Right lobe of liver (tissue), 6 donors: ENCODE results near the gene MIGA1. TPM values are rescaled to one million over a fixed set of nuclear protein-coding genes. Genes with fewer than 3 reads are reported as not detected.
"Not testable (repeated sequence)": the region's sequence is repeated elsewhere in the genome, so short reads cannot be mapped to it uniquely, and the experiment has no call there.

ENCODE experiments used
- ATAC-seq, 4 donors: fragments of 200-7000 bp; cut with Tn5 transposase; one replicate each; pipeline ENCODE4 v1.9.1; 2020; ENCODE audit warnings: mild to moderate bottlenecking in 4 of 4, moderate library complexity in 4 of 4
- DNase-seq, 3 donors: peaks; one replicate each; pipeline ENCODE4 v3.0.0-alpha.2; 2020
- H3K27ac ChIP-seq, 3 donors: fragments of 200-600 bp; one replicate each; pipeline ENCODE4 v1.8.0; 2022
- H3K27me3 ChIP-seq, 2 donors: fragments of 200-600 bp; one replicate each; pipeline ENCODE4 v1.8.0; 2022
- H3K36me3 ChIP-seq, 4 donors: fragments of 200-600 bp; sonication (generic) in 1 of 4; one replicate each; pipeline versions ENCODE4 v1.5.1 to v1.8.0; 2017 to 2022; ENCODE audit warnings: control low read depth in 1 of 4
- H3K4me1 ChIP-seq, 4 donors: fragments of 200-600 bp; sonication (generic) in 1 of 4; one replicate each; pipeline versions ENCODE4 v1.5.1 to v1.8.0; 2017 to 2022; ENCODE audit warnings: control low read depth in 1 of 4
- H3K4me3 ChIP-seq, 3 donors: fragments of 200-600 bp; one replicate each; pipeline ENCODE4 v1.8.0; 2022
- H3K9me3 ChIP-seq, 4 donors: fragments of 200-600 bp; sonication (generic) in 1 of 4; one replicate each; pipeline versions ENCODE4 v1.5.1 to v1.8.0; 2017 to 2022; ENCODE audit warnings: control low read depth in 1 of 4
- POLR2A ChIP-seq: fragments of 450-650 bp; IDR thresholded peaks from one replicate; pipeline ENCODE4 v1.6.1; 2017; ENCODE audit warnings: antibody characterized with exemption, mild to moderate bottlenecking
- WGBS: methylation state at CpG from one replicate; pipeline ENCODE4 v1.1.6; 2018; ENCODE audit warnings: low coverage, low lambda C conversion rate; ENCODE audit not compliant: insufficient coverage; ENCODE audit errors: missing lambda C conversion rate; 5-methylcytosine and 5-hydroxymethylcytosine counted together
- intact Hi-C, 2 donors: fragments of 100-400 bp; cut with DNase I; formaldehyde crosslinking; loops; one replicate each; pipeline versions ENCODE4 v1.11.2 to v1.14.1; 2022
- total RNA-seq, 6 experiments: library from RNA; depleted of rRNA in 2 of 6; stranded (reverse); fragments of >200 nt in 2 of 6; fragmentation: NEBNext Ultra II Directional in 3 of 6; extraction: Animal tissue kit (Norgen Biotek cat#: 25700) in 3 of 6; gene quantifications; one replicate each; pipeline versions ENCODE4 v1.1.0 to v1.2.4, GENCODE V29; 2016 to 2023
- TF ChIP-seq, protein P1 (sequence below), 4 donors: fragments of 200-600 bp in 3 of 4; fragments of 450-650 bp in 1 of 4; IDR thresholded peaks; one replicate each; pipeline versions ENCODE4 v1.5.1 to v1.8.0; 2016 to 2022; ENCODE audit warnings: antibody characterized with exemption in 4 of 4, mild to moderate bottlenecking in 2 of 4
- donor health status: DM: no; HTN: yes; CAD: no.
- donor health status: DM: no; HTN: no; CAD: no.
- donor health status: DM: no; HTN: no; CAD: no.
- donor health status: DM: no; HTN: yes; CAD: no.
- donor health status: DM: no; HTN: yes; CAD: no.

The MIGA1 gene
- total RNA-seq, 6 experiments from 2014 or later, result 7.7 to 12.2 (median 8.8) TPM

DNA sequence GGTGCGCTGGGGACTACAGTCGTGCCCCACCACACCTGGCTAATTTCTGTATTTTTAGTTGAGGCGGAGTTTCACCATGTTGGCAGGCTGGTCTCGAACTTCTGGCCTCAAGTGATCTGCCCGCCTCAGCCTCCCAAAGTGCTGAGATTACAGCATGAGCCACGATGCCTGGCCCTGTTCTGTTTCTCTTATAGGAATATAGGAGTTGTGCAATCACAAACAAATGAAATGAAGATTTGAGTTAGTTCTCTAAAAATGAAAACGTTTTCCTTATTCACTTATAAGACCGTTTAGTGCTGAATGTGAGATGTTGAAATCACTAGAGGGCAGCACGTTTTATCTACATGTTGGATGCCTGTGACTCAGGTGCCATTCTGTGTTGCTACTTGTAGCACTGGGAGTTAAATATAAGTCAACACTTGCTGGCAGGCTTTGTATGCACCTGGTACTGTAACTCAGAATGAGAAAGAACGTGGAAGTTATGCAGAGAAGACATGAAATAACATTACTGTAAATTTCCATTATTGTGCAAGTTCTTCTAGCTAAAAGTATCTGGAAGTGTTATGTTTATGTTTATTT lies 45.8 kb downstream of the MIGA1 start:
- no peak overlapping the region for H3K27ac ChIP-seq
- intact Hi-C loops, result no loop called here
- WGBS, result 40% methylated on average over 7 of the region's 10 CpGs

DNA sequence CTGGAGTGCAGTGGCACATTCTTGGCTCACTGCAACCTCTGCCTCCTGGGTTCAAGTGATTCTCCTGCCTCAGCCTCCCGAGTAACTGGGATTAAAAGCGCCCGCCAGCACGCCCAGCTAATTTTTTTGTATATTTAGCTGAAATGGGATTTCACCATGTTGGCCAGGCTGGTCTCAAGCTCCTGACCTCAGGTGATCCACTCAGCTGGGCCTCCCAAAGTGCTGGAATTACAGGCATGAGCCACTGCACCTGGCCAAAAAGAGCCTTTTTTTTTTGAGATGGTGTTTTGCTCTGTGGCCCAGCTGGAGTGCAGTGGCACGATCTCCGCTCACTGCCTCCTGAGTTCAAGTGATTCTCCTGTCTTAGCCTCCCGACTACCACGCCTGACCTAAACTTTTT lies 47.4 kb downstream of the MIGA1 start:
- H3K4me3 ChIP-seq, H3K4me1 ChIP-seq, ATAC-seq, DNase-seq, H3K36me3 ChIP-seq, intact Hi-C loops, H3K9me3 ChIP-seq, H3K27me3 ChIP-seq, H3K27ac ChIP-seq: not testable (repeated sequence)
- WGBS, result 97% methylated on average over 5 of the region's 8 CpGs

More for the DNA sequence above, 45.8 kb downstream of the MIGA1 start:
- Histone ChIP-seq H3K4me1 (no peaks in the 10 kb centered on the region), H3K36me3 (peaks cover 0 to 9% (median 1%) of the 10 kb centered on the region in 4 donors), H3K27me3 (no peaks in the 10 kb centered on the region), H3K9me3 (no peaks in the 10 kb centered on the region), H3K4me3 (no peak overlapping the region)
- TF ChIP-seq, protein P1, sequence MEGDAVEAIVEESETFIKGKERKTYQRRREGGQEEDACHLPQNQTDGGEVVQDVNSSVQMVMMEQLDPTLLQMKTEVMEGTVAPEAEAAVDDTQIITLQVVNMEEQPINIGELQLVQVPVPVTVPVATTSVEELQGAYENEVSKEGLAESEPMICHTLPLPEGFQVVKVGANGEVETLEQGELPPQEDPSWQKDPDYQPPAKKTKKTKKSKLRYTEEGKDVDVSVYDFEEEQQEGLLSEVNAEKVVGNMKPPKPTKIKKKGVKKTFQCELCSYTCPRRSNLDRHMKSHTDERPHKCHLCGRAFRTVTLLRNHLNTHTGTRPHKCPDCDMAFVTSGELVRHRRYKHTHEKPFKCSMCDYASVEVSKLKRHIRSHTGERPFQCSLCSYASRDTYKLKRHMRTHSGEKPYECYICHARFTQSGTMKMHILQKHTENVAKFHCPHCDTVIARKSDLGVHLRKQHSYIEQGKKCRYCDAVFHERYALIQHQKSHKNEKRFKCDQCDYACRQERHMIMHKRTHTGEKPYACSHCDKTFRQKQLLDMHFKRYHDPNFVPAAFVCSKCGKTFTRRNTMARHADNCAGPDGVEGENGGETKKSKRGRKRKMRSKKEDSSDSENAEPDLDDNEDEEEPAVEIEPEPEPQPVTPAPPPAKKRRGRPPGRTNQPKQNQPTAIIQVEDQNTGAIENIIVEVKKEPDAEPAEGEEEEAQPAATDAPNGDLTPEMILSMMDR (IDR thresholded peaks at IDR 0.05), result peak in 3 of 4 donors; percentile 30 to 40 (median 34)
- no peak for TF ChIP-seq POLR2A
- ATAC-seq (peak; percentile 78 to 92 (median 82)), DNase-seq (no peak)

DNA sequence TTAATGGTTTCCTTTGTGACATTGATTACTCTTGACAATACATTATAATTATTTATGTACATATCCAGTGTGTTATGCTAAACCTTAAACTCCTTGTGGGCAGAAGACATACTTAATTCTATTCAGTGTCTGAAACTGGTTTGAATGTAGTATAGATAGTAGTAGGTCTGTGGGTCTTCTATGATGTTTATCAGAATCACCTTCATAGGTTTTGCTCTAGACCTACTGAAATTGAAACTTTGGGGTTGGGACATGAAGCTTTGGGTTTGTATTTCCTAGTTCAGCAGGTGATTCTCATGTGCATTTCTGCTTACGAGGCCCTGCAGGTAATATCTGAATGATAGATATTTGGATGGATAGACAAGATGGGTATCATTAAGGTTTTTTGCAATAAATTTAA lies 48.6 kb downstream of the MIGA1 start:
- Histone ChIP-seq H3K4me3 (no peak overlapping the region), H3K36me3 (peaks cover 0 to 4% (median 0%) of the 10 kb centered on the region in 4 donors), H3K4me1 (no peaks in the 10 kb centered on the region), H3K27ac (no peak overlapping the region), H3K9me3 (no peaks in the 10 kb centered on the region), H3K27me3 (no peaks in the 10 kb centered on the region)
- DNase-seq (no peak), ATAC-seq (no peak)
- TF ChIP-seq, protein P1 (IDR thresholded peaks at IDR 0.05), result no peak
- no peak for TF ChIP-seq POLR2A
- intact Hi-C loops, result no loop called here
- 100% methylated on average over 1 of the region's 1 CpG for WGBS

DNA sequence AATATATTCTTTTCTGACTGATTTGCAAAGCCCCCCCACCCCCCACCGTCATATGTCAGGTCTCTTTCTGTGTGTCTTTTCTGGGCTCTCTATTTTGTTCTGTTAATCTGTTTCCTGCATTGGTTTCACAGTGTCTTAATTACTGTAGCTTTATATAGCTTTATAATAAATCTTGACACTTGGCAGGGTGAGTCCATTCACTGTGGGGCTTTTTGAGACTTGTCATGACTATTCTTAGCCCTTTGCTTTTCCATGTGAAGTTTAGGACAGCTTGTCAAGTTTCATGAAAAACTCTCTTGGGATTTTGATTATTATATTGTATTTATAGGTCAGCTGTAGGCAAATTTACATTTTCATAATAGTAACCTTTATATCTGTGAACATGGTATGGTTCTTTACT lies 50.4 kb downstream of the MIGA1 start:
- no peaks in the 10 kb centered on the region for H3K27me3 ChIP-seq
- TF ChIP-seq, protein P1 (IDR thresholded peaks at IDR 0.05), result no peak
- no peak for DNase-seq
- no peak overlapping the region for H3K4me3 ChIP-seq
- H3K9me3 ChIP-seq, result no peaks in the 10 kb centered on the region
- ATAC-seq, result no peak
- peaks cover 0 to 6% (median 0%) of the 10 kb centered on the region in 4 donors for H3K4me1 ChIP-seq
- intact Hi-C loops, result loop anchor here in 1 of 2 donors (10.0 kb wide), 1 partner anchor 55 kb away; the partner anchor contains the start of gene NEXN
- 100% methylated on average over 1 of the region's 1 CpG for WGBS
- peaks cover 0 to 4% (median 0%) of the 10 kb centered on the region in 4 donors for H3K36me3 ChIP-seq
- H3K27ac ChIP-seq, result no peak overlapping the region

DNA sequence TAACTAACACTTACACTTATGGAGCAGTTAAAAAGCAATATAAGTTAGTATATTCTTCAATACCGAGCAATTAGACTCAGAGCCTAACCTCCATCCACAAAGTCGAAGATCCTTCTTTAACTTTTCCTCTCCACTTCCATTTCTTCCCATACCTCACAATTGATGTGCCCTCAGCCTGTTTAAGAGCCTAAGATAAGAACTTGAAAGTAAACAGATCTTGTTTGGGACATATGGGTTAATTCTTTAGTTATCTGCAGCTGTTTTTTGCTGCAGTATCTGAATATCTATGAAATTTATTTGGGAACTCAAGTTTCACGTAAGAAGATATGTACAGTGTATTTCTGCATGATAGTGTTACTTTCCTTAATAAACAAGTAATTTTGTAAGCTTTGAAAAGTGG lies 51.5 kb downstream of the MIGA1 start:
- H3K4me1 ChIP-seq, result peaks cover 0 to 9% (median 0%) of the 10 kb centered on the region in 4 donors
- TF ChIP-seq, protein P1 (IDR thresholded peaks at IDR 0.05), result no peak
- no peak for TF ChIP-seq POLR2A
- H3K9me3 ChIP-seq, result no peaks in the 10 kb centered on the region
- no peak for DNase-seq
- intact Hi-C loops, result loop anchor here in 1 of 2 donors (10.0 kb wide), 1 partner anchor 54 kb away; the partner anchor contains the start of gene NEXN
- no peak overlapping the region for H3K27ac ChIP-seq
- WGBS, result 76% methylated on average over 3 of the region's 3 CpGs
- H3K4me3 ChIP-seq, result no peak overlapping the region
- no peaks in the 10 kb centered on the region for H3K27me3 ChIP-seq
- H3K36me3 ChIP-seq, result peaks cover 0 to 4% (median 0%) of the 10 kb centered on the region in 4 donors
- no peak for ATAC-seq
